IMR-90 (cell line): ENCODE results near the gene GPC6. TPM values are rescaled to one million over a fixed set of nuclear protein-coding genes. Genes with fewer than 3 reads are reported as not detected.

Source experiments
- ATAC-seq: fragments of 200-7000 bp; cut with Tn5 transposase; 2 replicates; pipeline ENCODE4 v1.9.1; 2020; ENCODE audit warnings: low read depth, mild to moderate bottlenecking, moderate library complexity
- BruUV-seq: library from RNA; stranded (reverse); fragments of 400-500 nt; replicated peaks from 2 replicates; lab custom pipeline; 2021; lab: Mats Ljungman, UMichigan
- CTCF ChIA-PET: fragments of 300-600 bp; formaldehyde crosslinking; extraction: SDS; loops from one replicate; lab custom pipeline; 2021; ENCODE audit warnings: antibody characterized with exemption; lab: Yijun Ruan, JAX
- POLR2A ChIA-PET: fragments of 300-600 bp; sonication (Branson Sonifier 250); formaldehyde crosslinking; loops from one replicate; lab custom pipeline; 2022; ENCODE audit warnings: antibody characterized with exemption; ENCODE audit not compliant: unreplicated experiment; lab: Charles Lee
- DNase-seq: peaks from one replicate; pipeline ENCODE4 v3.0.0; 2013
- H2AFZ ChIP-seq: replicated peaks from 2 replicates; pipeline ENCODE3; 2013; ENCODE audit warnings: low read length, mild to moderate bottlenecking; ENCODE audit not compliant: poor library complexity
- H2AK5ac ChIP-seq: 2 replicates; pipeline ENCODE4 v1.6.1; 2013; ENCODE audit warnings: low read depth, low read length, inconsistent platforms
- H2AK9ac ChIP-seq: replicated peaks from 2 replicates; pipeline ENCODE3; 2013; ENCODE audit warnings: mild to moderate bottlenecking, low read depth, low read length, moderate library complexity; ENCODE audit not compliant: poor library complexity
- H2BK120ac ChIP-seq: 2 replicates; pipeline ENCODE4 v1.6.1; 2013; ENCODE audit warnings: low read depth, low read length, inconsistent platforms
- H2BK15ac ChIP-seq: 3 replicates; pipeline ENCODE4 v1.6.1; 2013; ENCODE audit warnings: low read depth, low read length, inconsistent platforms
- H2BK20ac ChIP-seq: 2 replicates; pipeline ENCODE4 v1.6.1; 2013; ENCODE audit warnings: low read depth, mild to moderate bottlenecking, inconsistent platforms, low read length, moderate library complexity
- H2BK5ac ChIP-seq: 2 replicates; pipeline ENCODE4 v1.6.1; 2013; ENCODE audit warnings: mild to moderate bottlenecking, low read depth, low read length, inconsistent platforms; ENCODE audit not compliant: poor library complexity, severe bottlenecking
- H3K14ac ChIP-seq: replicated peaks from 2 replicates; pipeline ENCODE4 v1.6.1; 2013; ENCODE audit warnings: low read depth, low read length, inconsistent platforms
- H3K18ac ChIP-seq: 2 replicates; pipeline ENCODE4 v1.6.1; 2013; ENCODE audit warnings: low read depth, low read length, control low read depth
- H3K23ac ChIP-seq: 2 replicates; pipeline ENCODE4 v1.6.1; 2013; ENCODE audit warnings: low read depth, low read length, inconsistent platforms
- H3K27ac ChIP-seq: 2 replicates; pipeline ENCODE4 v1.5.1; 2013; ENCODE audit warnings: mild to moderate bottlenecking, control low read depth, low read length; ENCODE audit not compliant: insufficient read depth
- H3K27me3 ChIP-seq: 2 replicates; pipeline ENCODE4 v1.6.1; 2013; ENCODE audit warnings: low read length; ENCODE audit not compliant: control insufficient read depth, insufficient read depth
- H3K36me3 ChIP-seq: 2 replicates; pipeline ENCODE4 v1.6.1; 2013; ENCODE audit warnings: low read length, mixed read lengths; ENCODE audit not compliant: control insufficient read depth, insufficient read depth
- H3K4ac ChIP-seq: 2 replicates; pipeline ENCODE4 v1.6.1; 2013; ENCODE audit warnings: low read depth, low read length, inconsistent platforms
- H3K4me1 ChIP-seq: 2 replicates; pipeline ENCODE4 v1.6.1; 2013; ENCODE audit warnings: low read length, mixed read lengths; ENCODE audit not compliant: control insufficient read depth, insufficient read depth
- H3K4me2 ChIP-seq: 2 replicates; pipeline ENCODE4 v1.6.1; 2013; ENCODE audit warnings: low read depth, mild to moderate bottlenecking, control low read depth, low read length, moderate library complexity
- H3K4me3 ChIP-seq: 2 replicates; pipeline ENCODE4 v1.5.1; 2013; ENCODE audit warnings: low read depth, mild to moderate bottlenecking, control low read depth, low read length, moderate library complexity; ENCODE audit not compliant: insufficient read depth
- H3K56ac ChIP-seq: 2 replicates; pipeline ENCODE4 v1.6.1; 2013; ENCODE audit warnings: low read length, inconsistent platforms; ENCODE audit not compliant: insufficient read depth; ENCODE audit errors: extremely low read depth
- H3K79me1 ChIP-seq, 2 experiments: 2 replicates each; pipeline ENCODE4 v1.6.1; 2013; ENCODE audit warnings: low read length in 2 of 2, inconsistent platforms in 1 of 2, low read depth in 1 of 2
- H3K9ac ChIP-seq: 2 replicates; pipeline ENCODE4 v1.6.1; 2013; ENCODE audit warnings: low read depth, low read length, control low read depth
- H3K9me1 ChIP-seq: 2 replicates; pipeline ENCODE4 v1.6.1; 2013; ENCODE audit warnings: low read length, inconsistent platforms; ENCODE audit not compliant: insufficient read depth
- H3K9me3 ChIP-seq: 2 replicates; pipeline ENCODE4 v1.6.1; 2013; ENCODE audit warnings: low read length; ENCODE audit not compliant: control insufficient read depth, insufficient read depth
- H4K20me1 ChIP-seq: 2 replicates; pipeline ENCODE4 v1.6.1; 2013; ENCODE audit warnings: low read length, inconsistent platforms; ENCODE audit not compliant: insufficient read depth
- H4K5ac ChIP-seq: 2 replicates; pipeline ENCODE4 v1.6.1; 2013; ENCODE audit warnings: mild to moderate bottlenecking, low read depth, low read length, control low read depth
- H4K8ac ChIP-seq, 2 experiments: 2 replicates each; pipeline ENCODE4 v1.6.1; 2013; ENCODE audit warnings: low read depth in 2 of 2, low read length in 2 of 2, control low read depth in 1 of 2, inconsistent platforms in 1 of 2
- H4K91ac ChIP-seq: 2 replicates; pipeline ENCODE4 v1.6.1; 2013; ENCODE audit warnings: low read depth, low read length, inconsistent platforms; ENCODE audit not compliant: insufficient read depth
- BHLHE40 ChIP-seq: fragments of 150-350 bp; IDR thresholded peaks from 2 replicates; pipeline ENCODE4 v1.6.1; 2016; ENCODE audit warnings: mild to moderate bottlenecking, low read depth, low read length
- CEBPB ChIP-seq: IDR thresholded peaks from 2 replicates; pipeline ENCODE4 v1.6.1; 2012; ENCODE audit warnings: low read depth, low read length, improper control_type of control experiment
- CTCF ChIP-seq: conservative IDR thresholded peaks from 2 replicates; pipeline ENCODE4 v1.5.1; 2012; ENCODE audit warnings: mild to moderate bottlenecking, low read depth, low read length, improper control_type of control experiment
- ELK1 ChIP-seq: fragments of 150-350 bp; IDR thresholded peaks from 2 replicates; pipeline ENCODE4 v1.6.1; 2016; ENCODE audit warnings: low read depth, mild to moderate bottlenecking, low read length, moderate library complexity, borderline replicate concordance
- FOS ChIP-seq: fragments of 150-350 bp; IDR thresholded peaks from 2 replicates; pipeline ENCODE4 v1.6.1; 2016; ENCODE audit warnings: low read depth, low read length
- MAFK ChIP-seq: IDR thresholded peaks from 2 replicates; pipeline ENCODE4 v1.6.1; 2012; ENCODE audit warnings: low read depth, low read length, improper control_type of control experiment
- MAZ ChIP-seq: IDR thresholded peaks from 2 replicates; pipeline ENCODE4 v1.6.1; 2012; ENCODE audit warnings: low read depth, mild to moderate bottlenecking, low read length, improper control_type of control experiment, moderate library complexity, borderline replicate concordance
- RAD21 ChIP-seq: IDR thresholded peaks from 2 replicates; pipeline ENCODE4 v1.6.1; 2012; ENCODE audit warnings: low read length, improper control_type of control experiment
- RFX5 ChIP-seq: IDR thresholded peaks from 2 replicates; pipeline ENCODE4 v1.8.0; 2012; ENCODE audit warnings: low read depth, mild to moderate bottlenecking, low read length, moderate library complexity
- USF2 ChIP-seq: fragments of 150-350 bp; IDR thresholded peaks from 2 replicates; pipeline ENCODE4 v1.6.1; 2017; ENCODE audit warnings: mild to moderate bottlenecking, antibody characterized with exemption, low read length, low read depth
- WGBS, 2 experiments: methylation state at CpG; one replicate each; pipeline versions ENCODE4 v1.1.5 to v1.1.7; 2013; ENCODE audit warnings: missing lambda C conversion rate in 2 of 2; ENCODE audit not compliant: insufficient read length in 1 of 2; ENCODE audit errors: extremely low coverage in 2 of 2; 5-methylcytosine and 5-hydroxymethylcytosine counted together
- dilution Hi-C: fragments of 300-500 bp; cut with HindIII; formaldehyde crosslinking; loops from one replicate; pipeline ENCODE4 v1.14.3; 2018; ENCODE audit warnings: low sequenced_read_pairs; ENCODE audit not compliant: unreplicated experiment
- in situ Hi-C: fragments of 300-500 bp; cut with MboI; formaldehyde crosslinking; loops from 3 replicates; pipeline ENCODE4 v1.14.3; 2019; ENCODE audit warnings: low sequenced_read_pairs, inconsistent platforms, mixed read lengths
- intact Hi-C: fragments of 100-400 bp; cut with micrococcal nuclease; formaldehyde crosslinking; loops from 2 replicates; pipeline ENCODE4 v1.10.0; 2022
- polyA plus RNA-seq, 3 experiments: library from polyadenylated mRNA; depleted of rRNA; stranded (reverse); fragments of >200 nt; gene quantifications; 2 replicates each; pipeline ENCODE4 v1.2.3, GENCODE V29; 2012; ENCODE audit warnings: low replicate concordance in 1 of 3
- total RNA-seq: library from RNA; depleted of rRNA; stranded (reverse); fragments of >200 nt; gene quantifications from 2 replicates; pipeline ENCODE4 v1.2.3, GENCODE V29; 2012

The GPC6 gene
- total and polyA plus RNA-seq, 2 of the 4 experiments (the other 2 are of a cell fraction), result 14.9 to 39.4 TPM

- Histone ChIP-seq H3K56ac (no peak overlapping the region), H2AK5ac (no peak overlapping the region), H3K79me1 (no peaks in the 10 kb centered on the region), H3K14ac (no peak overlapping the region), H4K5ac (no peak overlapping the region), H3K18ac (no peak overlapping the region), H4K8ac (no peak overlapping the region), H2BK120ac (no peak overlapping the region), H3K9me1 (no peaks in the 10 kb centered on the region), H2BK20ac (no peak overlapping the region), H3K9ac (no peak overlapping the region), H4K91ac (no peak overlapping the region), H3K23ac (no peak overlapping the region), H2AFZ (no peak overlapping the region), H4K20me1 (no peaks in the 10 kb centered on the region), H2BK5ac (no peak overlapping the region), H3K27me3 (no peaks in the 10 kb centered on the region), H2AK9ac (no peak overlapping the region), H3K9me3 (no peaks in the 10 kb centered on the region), H3K4ac (no peak overlapping the region), H3K4me3 (no peak overlapping the region), H3K27ac (no peak overlapping the region), H3K4me1 (no peaks in the 10 kb centered on the region; the same call in 1 of the 2 replicates), H3K36me3 (no peaks in the 10 kb centered on the region), H3K4me2 (no peak overlapping the region), H2BK15ac (no peak overlapping the region)
- intact Hi-C loops, result no loop called here
- WGBS, 2 experiments, result no CpG with 5 or more reads among the region's 3 CpGs
- dilution Hi-C loops, result no loop called here
- DNase-seq (peak; percentile 5), ATAC-seq (no peak)
- POLR2A ChIA-PET, result interaction anchor here (0.6 kb wide), 2 partner anchors 723 to 934 kb away, joined by 3 read pairs; no protein-coding TSS in a partner anchor
- in situ Hi-C loops, result no loop called here
- BruUV-seq, result no TSS peak
- CTCF ChIA-PET, result no interaction called here
- TF ChIP-seq MAFK (no peak), ELK1 (no peak), RFX5 (no peak), RAD21 (no peak), CTCF (no peak), CEBPB (no peak), USF2 (no peak), BHLHE40 (no peak), FOS (no peak), MAZ (no peak)
Observed at GRCh38 chr13:93218583-93218982, 8.0 kb upstream of the GPC6 start.
